Duodenal mucosa (tissue), 2 donors: ENCODE data around the gene MOB3C.

Experiments used
- H3K27ac ChIP-seq: one replicate; pipeline ENCODE4 v1.7.0; 2013; ENCODE audit warnings: low read depth, low read length
- H3K27me3 ChIP-seq, 2 donors: one replicate each; pipeline ENCODE4 v1.7.0; 2013; ENCODE audit warnings: low read length in 2 of 2, control low read depth in 1 of 2; ENCODE audit not compliant: insufficient read depth in 2 of 2, control insufficient read depth in 1 of 2
- H3K36me3 ChIP-seq, 2 donors: one replicate each; pipeline ENCODE4 v1.7.0; 2013; ENCODE audit warnings: low read length in 2 of 2, control low read depth in 1 of 2; ENCODE audit not compliant: insufficient read depth in 2 of 2, control insufficient read depth in 1 of 2
- H3K4me1 ChIP-seq, 2 donors: one replicate each; pipeline ENCODE4 v1.7.0; 2013; ENCODE audit warnings: low read length in 2 of 2, control low read depth in 1 of 2; ENCODE audit not compliant: insufficient read depth in 2 of 2, control insufficient read depth in 1 of 2
- H3K4me3 ChIP-seq, 2 donors: one replicate each; pipeline ENCODE4 v1.7.0; 2013; ENCODE audit warnings: low read length in 2 of 2, low read depth in 1 of 2
- H3K9ac ChIP-seq, 2 donors: one replicate each; pipeline ENCODE4 v1.7.0; 2013; ENCODE audit warnings: low read length in 2 of 2, low read depth in 1 of 2
- H3K9me3 ChIP-seq, 2 donors: one replicate each; pipeline ENCODE4 v1.7.0; 2013; ENCODE audit warnings: low read length in 2 of 2, control low read depth in 1 of 2; ENCODE audit not compliant: control insufficient read depth in 1 of 2

MOB3C gene

GRCh38 chr1:46607345-46608130 is 9.1 kb downstream of the MOB3C start:
- Histone ChIP-seq H3K9me3 (no peaks in the 10 kb centered on the region), H3K4me3 (no peak overlapping the region), H3K9ac (no peak overlapping the region), H3K27ac (no peak overlapping the region), H3K27me3 (no peaks in the 10 kb centered on the region), H3K36me3 (peaks cover 19 to 27% of the 10 kb centered on the region in 2 donors), H3K4me1 (peaks cover 14 to 26% of the 10 kb centered on the region in 2 donors)

- Histone ChIP-seq H3K4me1 (peaks cover 21 to 24% of the 10 kb centered on the region in 2 donors), H3K27me3 (no peaks in the 10 kb centered on the region), H3K27ac (no peak overlapping the region)
Measured at GRCh38 chr1:46606255-46606965, 10.2 kb downstream of the MOB3C start.

GRCh38 chr1:46605232-46605631 is 11.4 kb downstream of the MOB3C start:
- Histone ChIP-seq H3K4me3 (no peak overlapping the region), H3K27me3 (no peaks in the 10 kb centered on the region), H3K9me3 (no peaks in the 10 kb centered on the region), H3K9ac (no peak overlapping the region), H3K36me3 (peaks cover 15 to 20% of the 10 kb centered on the region in 2 donors), H3K27ac (no peak overlapping the region), H3K4me1 (peaks cover 21 to 27% of the 10 kb centered on the region in 2 donors)

More at GRCh38 chr1:46606255-46606965, 10.2 kb downstream of the MOB3C start:
- H3K9me3 ChIP-seq = no peaks in the 10 kb centered on the region
- no peak overlapping the region for H3K4me3 ChIP-seq
- peaks cover 15 to 27% of the 10 kb centered on the region in 2 donors for H3K36me3 ChIP-seq
- H3K9ac ChIP-seq = no peak overlapping the region

- peaks cover 27% of the 10 kb centered on the region in 2 donors for H3K4me1 ChIP-seq
- H3K27me3 ChIP-seq = no peaks in the 10 kb centered on the region
- H3K27ac ChIP-seq = peak within 1 kb of the TSS; percentile 55
- peaks cover 4 to 10% of the 10 kb centered on the region in 2 donors for H3K36me3 ChIP-seq
- H3K9ac ChIP-seq = peak within 1 kb of the TSS; percentile 88 to 98
- H3K9me3 ChIP-seq = no peaks in the 10 kb centered on the region
- peak within 1 kb of the TSS; percentile 98 for H3K4me3 ChIP-seq
Measured at GRCh38 chr1:46603858-46604549, 12.6 kb downstream of the MOB3C start, which contains the start of gene MKNK1. Gene MKNK1, minus strand, starts transcription at chr1:46604268. Its CDS starts 20,941 bp downstream, at chr1:46583327.

GRCh38 chr1:46603481-46603857 is 13.1 kb downstream of the MOB3C start:
- Histone ChIP-seq H3K9ac (peak overlapping the region; percentile 88 to 98), H3K27me3 (no peaks in the 10 kb centered on the region), H3K9me3 (no peaks in the 10 kb centered on the region), H3K36me3 (peaks cover 0 to 4% of the 10 kb centered on the region in 2 donors), H3K27ac (no peak overlapping the region), H3K4me1 (peaks cover 27% of the 10 kb centered on the region in 2 donors), H3K4me3 (peak overlapping the region; percentile 98)

- H3K4me3 ChIP-seq = no peak overlapping the region
- no peaks in the 10 kb centered on the region for H3K9me3 ChIP-seq
- peaks cover 27% of the 10 kb centered on the region in 2 donors for H3K4me1 ChIP-seq
- no peaks in the 10 kb centered on the region for H3K36me3 ChIP-seq
- H3K27ac ChIP-seq = no peak overlapping the region
- no peaks in the 10 kb centered on the region for H3K27me3 ChIP-seq
- H3K9ac ChIP-seq = no peak overlapping the region
Measured at GRCh38 chr1:46601257-46602007, 15.2 kb downstream of the MOB3C start.

- Histone ChIP-seq H3K36me3 (no peaks in the 10 kb centered on the region), H3K4me1 (peaks cover 23% of the 10 kb centered on the region in 2 donors), H3K9me3 (no peaks in the 10 kb centered on the region), H3K27me3 (no peaks in the 10 kb centered on the region), H3K27ac (no peak overlapping the region), H3K4me3 (no peak overlapping the region), H3K9ac (no peak overlapping the region)
Measured at GRCh38 chr1:46599059-46599970, 17.3 kb downstream of the MOB3C start.

- Histone ChIP-seq H3K27me3 (no peaks in the 10 kb centered on the region), H3K9me3 (no peaks in the 10 kb centered on the region), H3K4me1 (peaks cover 7 to 11% of the 10 kb centered on the region in 2 donors), H3K36me3 (peaks cover 13 to 23% of the 10 kb centered on the region in 2 donors), H3K27ac (no peak overlapping the region), H3K9ac (no peak overlapping the region), H3K4me3 (no peak overlapping the region)
Measured at GRCh38 chr1:46596846-46597245, 19.8 kb downstream of the MOB3C start.

- H3K4me1 ChIP-seq = peaks cover 0 to 11% of the 10 kb centered on the region in 2 donors
- H3K27me3 ChIP-seq = no peaks in the 10 kb centered on the region
- peaks cover 13 to 30% of the 10 kb centered on the region in 2 donors for H3K36me3 ChIP-seq
- no peak overlapping the region for H3K4me3 ChIP-seq
- no peak overlapping the region for H3K9ac ChIP-seq
- H3K27ac ChIP-seq = no peak overlapping the region
- H3K9me3 ChIP-seq = no peaks in the 10 kb centered on the region
Measured at GRCh38 chr1:46596036-46596435, 20.6 kb downstream of the MOB3C start.
